HG03378 (cell line): ENCODE data around the gene CCNF.
"Not testable (repeated sequence)": the region's sequence is repeated elsewhere in the genome, so short reads cannot be mapped to it uniquely, and the experiment has no call there.

Experiments
- ATAC-seq: cut with Tn5 transposase; IDR thresholded peaks from one replicate; pipeline ENCODE4 v1.9.1; 2021; ENCODE audit warnings: mild to moderate bottlenecking, moderate library complexity; ENCODE audit not compliant: unreplicated experiment

CCNF gene

DNA sequence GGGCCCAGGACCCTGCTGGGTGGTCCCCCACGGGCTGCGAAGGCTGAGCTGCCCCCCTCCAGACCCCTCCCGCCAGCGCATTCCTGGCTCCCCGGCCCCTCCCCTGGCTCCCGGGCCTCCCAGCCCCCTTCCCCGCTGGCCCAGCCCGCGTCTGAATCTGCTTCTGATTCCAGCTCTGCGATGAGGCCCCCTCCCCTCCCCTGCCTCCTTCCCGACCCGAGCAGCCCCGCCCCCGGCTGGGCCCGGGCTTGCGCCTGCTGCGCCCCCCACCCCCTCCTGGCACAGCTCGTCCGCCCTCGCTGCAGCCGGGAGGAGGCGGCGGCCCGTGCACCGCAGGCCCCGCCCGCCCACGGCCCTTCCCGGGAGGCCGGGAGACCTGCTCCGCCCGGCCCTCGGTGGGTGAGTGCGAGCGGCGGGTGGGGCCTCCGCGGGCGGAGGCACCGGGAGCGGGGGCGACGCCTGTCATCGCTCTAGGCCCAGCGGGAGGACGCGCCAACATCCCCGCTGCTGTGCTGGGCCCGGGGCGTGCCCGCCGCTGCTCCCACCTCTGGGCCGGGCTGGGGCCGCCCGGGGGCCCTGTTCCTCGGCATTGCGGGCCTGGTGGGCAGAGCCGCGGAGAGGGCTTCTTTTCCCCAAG, 41.9 kb downstream of the CCNF start, which contains the start of gene NTN3:
TSS of gene NTN3 (plus strand) at position 282 of the 637 bp plus-strand sequence. CDS start 405 bp downstream, outside the sequence.
- no peak for ATAC-seq

DNA sequence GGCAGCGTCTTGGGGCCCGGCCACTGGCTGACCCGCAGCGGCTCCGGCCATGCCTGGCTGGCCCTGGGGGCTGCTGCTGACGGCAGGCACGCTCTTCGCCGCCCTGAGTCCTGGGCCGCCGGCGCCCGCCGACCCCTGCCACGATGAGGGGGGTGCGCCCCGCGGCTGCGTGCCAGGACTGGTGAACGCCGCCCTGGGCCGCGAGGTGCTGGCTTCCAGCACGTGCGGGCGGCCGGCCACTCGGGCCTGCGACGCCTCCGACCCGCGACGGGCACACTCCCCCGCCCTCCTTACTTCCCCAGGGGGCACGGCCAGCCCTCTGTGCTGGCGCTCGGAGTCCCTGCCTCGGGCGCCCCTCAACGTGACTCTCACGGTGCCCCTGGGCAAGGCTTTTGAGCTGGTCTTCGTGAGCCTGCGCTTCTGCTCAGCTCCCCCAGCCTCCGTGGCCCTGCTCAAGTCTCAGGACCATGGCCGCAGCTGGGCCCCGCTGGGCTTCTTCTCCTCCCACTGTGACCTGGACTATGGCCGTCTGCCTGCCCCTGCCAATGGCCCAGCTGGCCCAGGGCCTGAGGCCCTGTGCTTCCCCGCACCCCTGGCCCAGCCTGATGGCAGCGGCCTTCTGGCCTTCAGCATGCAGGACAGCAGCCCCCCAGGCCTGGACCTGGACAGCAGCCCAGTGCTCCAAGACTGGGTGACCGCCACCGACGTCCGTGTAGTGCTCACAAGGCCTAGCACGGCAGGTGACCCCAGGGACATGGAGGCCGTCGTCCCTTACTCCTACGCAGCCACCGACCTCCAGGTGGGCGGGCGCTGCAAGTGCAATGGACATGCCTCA, 42.6 kb downstream of the CCNF start:
- no peak for ATAC-seq

DNA sequence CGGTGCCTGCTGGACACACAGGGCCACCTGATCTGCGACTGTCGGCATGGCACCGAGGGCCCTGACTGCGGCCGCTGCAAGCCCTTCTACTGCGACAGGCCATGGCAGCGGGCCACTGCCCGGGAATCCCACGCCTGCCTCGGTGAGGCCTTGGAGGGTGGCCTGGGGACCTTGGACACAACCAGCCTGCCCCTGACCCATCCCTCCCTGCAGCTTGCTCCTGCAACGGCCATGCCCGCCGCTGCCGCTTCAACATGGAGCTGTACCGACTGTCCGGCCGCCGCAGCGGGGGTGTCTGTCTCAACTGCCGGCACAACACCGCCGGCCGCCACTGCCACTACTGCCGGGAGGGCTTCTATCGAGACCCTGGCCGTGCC, 43.2 kb downstream of the CCNF start:
- ATAC-seq: no peak

DNA sequence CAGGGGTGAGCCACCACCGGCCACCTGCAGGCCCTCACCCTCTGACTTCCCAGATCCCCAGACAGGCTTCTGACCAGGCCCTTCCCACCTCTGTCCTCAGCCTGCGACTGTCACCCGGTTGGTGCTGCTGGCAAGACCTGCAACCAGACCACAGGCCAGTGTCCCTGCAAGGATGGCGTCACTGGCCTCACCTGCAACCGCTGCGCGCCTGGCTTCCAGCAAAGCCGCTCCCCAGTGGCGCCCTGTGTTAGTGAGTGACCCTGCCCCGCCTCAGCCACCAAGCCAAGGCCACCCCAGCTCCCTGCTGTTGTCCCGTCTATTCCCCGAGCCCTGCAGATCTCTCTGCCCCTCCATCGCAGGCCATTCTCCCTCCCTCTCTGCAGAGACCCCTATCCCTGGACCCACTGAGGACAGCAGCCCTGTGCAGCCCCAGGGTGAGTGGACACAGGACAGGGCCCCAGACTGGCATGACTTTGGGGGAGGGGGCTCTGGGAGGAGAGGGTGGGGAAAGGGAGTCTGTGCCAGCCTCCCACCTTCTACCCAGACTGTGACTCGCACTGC, 43.7 kb downstream of the CCNF start:
- ATAC-seq: no peak

DNA sequence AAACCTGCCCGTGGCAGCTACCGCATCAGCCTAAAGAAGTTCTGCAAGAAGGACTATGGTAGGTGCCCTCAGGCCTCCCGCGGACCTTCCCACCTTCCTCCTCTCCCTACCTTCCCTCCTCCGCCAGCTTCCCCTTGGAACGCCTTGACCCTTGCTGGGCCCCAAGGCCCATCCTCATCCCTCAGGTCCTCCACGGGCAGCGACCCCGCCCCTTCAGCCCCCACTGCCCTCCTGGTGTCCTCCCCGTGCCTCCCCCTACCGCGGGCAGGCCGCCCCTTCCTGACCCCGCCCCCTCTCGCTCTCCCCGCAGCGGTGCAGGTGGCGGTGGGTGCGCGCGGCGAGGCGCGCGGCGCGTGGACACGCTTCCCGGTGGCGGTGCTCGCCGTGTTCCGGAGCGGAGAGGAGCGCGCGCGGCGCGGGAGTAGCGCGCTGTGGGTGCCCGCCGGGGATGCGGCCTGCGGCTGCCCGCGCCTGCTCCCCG, 44.2 kb downstream of the CCNF start:
- no peak for ATAC-seq

DNA sequence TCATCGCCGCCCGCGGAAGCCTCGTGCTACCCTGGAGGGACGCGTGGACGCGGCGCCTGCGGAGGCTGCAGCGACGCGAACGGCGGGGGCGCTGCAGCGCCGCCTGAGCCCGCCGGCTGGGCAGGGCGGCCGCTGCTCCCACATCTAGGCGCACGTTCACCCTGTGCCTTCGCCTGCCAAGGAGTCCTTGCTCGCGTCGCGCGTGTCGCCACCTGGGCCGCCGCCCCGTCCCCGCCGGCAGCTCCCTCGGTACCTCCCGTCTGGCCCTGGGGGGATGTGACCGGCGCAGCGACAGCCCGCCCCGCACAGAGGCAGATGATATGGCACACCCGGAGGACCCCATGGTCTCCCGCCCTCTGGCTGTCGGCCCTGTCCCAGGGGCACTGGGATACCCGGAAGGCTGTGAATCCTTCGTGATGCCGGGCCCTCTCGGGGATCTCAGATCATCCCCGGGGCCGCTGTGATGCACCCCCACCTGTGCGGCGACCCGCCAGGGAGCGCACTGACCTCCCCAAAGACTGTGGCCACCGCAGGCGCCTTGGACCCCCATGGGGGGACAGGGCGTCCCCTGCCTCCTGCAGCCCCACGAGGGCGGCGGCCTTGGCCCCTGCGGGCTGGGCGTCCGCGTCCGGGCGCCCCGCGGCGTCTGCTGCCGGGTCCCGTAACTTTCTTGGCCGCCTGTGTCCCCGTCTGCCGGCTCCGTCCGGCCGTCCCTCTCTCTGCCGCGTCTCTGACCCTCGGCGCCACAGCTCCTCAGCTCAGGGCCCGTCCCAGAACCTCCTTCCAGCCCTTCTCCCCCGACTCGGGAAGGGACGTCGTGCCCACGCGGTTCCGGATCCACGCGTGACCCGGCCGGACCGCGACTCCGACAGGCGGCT, 45.0 kb downstream of the CCNF start:
- ATAC-seq: no peak

DNA sequence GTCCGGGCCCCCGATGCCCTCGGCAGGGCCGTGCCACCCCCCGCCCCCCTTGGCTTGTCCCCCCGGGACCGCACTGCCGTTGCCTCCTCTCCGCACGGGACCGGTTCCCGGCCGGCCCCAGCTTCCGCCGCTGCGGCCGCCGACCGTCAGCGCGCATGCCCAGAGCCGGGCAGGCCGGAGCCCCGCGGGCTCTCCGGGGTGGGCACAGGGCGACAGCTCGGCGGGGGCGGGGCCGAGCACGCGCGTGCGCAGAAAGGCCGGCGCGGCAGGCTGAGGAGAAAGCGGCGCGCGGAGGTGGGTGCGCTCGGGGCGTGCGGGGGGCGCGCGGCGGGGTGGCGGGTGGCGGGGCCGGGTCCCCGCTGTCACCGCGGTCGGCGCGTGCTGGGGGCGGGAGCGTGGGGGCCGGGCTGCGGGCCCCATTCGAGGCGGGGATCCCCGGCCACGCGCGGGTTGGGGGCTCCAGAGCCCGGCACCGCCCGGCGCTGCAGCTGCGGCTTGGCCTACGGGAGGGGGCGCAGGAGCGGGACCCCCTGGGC, 45.7 kb downstream of the CCNF start, which contains the start of gene TBC1D24:
TSS of gene TBC1D24 (plus strand) at position 251 of the 536 bp plus-strand sequence. CDS start 21,022 bp downstream, outside the sequence.
- ATAC-seq: no peak

DNA sequence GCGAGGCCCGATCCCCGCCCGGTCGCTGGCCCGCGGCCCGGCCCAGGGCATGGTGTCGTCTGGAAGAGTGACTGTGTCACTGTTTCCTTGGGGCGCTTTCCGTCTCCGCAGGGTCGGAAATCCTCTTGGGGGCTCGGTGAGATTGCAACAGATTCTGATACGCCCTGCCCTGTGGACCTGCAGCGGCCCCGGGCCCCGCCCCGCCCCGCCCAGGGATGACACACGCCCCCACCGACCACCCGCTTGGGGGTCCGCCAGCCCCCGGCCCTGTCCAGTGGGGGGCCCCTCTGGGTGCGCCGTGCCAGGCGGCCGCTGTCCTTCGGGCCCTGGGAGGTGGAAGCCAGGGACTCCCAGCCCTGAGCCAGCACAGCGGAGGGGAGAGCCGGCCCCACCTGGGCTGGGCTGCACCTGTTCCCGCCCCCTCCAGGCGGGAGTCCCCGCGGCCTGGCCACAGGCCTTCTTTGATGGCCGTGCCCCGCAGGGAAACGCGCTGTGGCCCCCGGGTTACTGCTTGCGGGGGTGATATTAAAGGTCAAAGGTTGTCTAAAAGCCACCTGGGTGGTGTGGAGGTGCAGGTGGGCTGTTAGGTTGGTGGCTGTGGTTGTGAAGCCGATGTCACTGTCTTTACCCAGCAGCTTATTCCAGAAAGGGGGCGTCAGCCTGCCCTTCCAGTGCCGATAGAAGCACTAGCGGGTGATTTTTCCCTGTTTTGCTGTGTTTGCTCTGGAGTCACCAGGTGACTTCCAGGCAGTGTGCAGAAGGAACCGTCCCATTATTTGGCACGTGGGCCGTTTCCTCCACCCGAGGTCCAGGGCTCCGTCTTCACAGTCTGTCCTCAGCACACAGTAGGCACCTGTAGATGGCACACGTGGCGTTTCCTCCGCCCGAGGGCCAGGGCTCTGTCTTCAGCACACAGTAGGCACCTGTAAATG, 46.4 kb downstream of the CCNF start:
- ATAC-seq: no peak

DNA sequence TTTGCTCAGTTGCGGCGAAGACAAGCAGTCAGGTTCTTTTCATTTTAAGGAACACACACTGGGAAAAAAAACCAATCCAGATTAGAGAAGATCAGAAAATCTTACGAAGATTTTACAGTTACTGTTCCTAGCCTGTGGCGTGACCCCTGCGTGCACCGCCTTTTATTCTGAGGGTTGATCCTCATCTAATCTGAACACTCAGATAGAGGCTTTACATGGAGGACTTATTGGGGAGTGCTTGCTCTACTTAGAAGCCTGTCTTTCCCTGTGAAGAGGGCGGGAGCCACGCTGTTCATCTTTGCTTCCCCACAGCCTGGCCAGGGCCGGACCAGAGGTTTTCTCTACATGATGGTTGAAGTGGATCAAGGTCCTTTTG, 47.1 kb downstream of the CCNF start:
- ATAC-seq: no peak

DNA sequence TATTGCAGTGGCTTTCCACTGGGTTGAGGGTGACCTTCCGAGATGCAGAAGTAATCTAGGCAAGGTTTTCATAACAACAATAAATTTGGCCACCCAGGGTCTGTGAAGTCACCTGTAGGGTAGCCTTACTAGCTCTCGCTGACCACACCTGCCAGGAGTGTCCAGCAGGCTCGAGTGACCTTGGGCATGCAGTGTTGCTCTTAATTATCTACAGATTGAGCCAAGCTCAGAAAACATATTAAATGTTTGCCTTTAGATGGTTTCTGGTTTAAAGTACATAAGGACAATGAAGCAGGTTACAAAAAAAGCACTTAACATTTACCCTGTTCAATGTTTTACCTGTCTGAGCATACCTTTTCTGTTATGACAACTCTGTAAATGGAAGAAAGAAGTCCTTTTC, 47.5 kb downstream of the CCNF start:
- no peak for ATAC-seq

DNA sequence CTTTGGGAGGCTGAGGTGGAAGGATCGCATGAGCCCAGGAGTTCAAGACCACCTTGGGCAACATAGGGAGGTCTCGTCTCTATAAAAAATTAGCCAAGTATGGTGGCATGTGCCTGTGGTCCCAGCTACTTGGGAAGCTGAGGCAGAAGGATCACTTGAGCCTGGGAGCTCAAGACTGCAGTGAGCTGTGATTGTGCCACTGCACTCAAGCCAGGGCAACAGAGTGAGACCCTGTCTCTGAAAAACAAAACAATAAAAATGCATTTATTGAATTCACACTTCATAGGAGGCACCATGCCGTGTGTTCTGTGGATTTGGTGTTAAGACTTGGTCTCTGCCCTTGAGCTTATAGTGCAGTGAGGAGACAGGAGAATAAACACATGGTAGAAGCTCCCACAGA, 48.1 kb downstream of the CCNF start:
- ATAC-seq: no peak

DNA sequence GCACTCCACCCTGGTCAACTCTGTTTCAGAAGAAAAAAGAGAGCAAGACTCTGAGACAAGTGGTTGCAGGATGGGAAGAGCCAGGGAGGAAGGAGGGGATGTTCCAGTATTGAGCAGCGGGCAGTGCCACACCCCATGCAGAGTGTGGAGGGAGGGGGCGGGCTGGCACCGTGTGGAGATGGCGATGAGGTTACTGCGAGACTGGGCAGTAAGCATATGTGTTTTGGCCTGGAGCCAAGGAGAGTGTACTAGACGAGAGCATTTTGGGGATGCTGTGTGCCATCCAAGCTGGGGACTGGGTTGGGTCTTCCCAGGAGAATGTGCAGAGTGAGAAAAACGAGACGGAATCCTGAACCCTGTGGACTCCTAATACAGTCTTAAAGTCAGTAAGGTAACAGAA, 49.0 kb downstream of the CCNF start:
- no peak for ATAC-seq

DNA sequence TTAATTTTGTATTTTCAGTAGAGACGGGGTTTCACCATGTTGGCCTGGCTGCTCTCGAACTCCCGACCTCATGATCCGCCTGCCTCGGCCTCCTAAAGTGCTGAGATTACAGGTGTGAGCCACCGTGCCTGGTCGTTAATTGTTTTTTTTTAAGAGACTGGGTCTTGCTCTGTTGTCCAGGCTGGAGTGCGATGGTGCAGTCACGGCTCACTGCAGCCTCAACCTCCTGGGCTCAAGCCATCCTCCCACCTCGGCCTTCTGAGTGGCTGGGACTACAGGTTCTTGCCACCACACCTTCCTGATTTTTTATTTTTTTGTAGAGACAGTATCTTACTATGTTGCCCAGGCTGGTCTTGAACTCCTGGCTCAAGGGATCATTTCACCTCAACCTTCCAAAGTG, 50.7 kb downstream of the CCNF start:
- ATAC-seq: not testable (repeated sequence)

DNA sequence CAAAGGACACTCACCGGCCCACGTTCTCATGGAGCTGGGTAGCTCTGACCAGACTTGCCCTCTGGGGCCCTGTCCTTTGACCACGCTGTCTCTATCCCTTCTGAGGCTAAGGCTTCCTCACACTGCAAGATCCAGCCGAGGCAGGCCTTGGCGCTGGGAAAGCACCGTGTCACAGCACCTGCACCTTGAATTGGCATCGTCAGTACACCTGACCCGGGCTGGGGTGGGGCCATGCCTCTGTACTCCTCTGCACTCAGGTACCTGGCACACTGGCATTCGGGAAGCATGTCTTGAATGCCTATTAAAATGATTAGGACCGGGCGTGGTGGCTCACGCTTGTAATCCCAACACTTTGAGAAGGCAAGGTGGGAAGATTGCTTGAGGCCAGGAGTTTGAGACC, 51.7 kb downstream of the CCNF start:
- no peak for ATAC-seq

DNA sequence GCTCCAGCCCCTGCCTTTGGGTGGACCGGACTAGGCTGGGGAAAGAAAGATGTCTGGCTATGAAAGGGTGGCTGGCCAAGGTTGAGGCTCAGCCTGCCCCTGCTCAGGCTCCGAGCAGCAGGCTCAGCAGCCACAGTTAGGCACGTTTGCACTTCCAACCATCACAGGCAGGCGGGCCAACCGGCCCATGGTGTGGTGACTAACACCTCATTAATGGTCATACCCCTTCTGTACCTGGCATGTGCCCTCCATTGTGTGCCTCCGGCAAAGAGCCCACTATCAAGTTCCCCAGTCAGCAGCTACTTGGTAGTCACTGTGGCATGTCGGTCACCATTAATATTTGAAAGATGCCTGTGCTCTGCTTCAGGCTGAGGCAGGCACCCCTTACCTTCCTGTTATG, 52.4 kb downstream of the CCNF start:
- ATAC-seq: no peak

DNA sequence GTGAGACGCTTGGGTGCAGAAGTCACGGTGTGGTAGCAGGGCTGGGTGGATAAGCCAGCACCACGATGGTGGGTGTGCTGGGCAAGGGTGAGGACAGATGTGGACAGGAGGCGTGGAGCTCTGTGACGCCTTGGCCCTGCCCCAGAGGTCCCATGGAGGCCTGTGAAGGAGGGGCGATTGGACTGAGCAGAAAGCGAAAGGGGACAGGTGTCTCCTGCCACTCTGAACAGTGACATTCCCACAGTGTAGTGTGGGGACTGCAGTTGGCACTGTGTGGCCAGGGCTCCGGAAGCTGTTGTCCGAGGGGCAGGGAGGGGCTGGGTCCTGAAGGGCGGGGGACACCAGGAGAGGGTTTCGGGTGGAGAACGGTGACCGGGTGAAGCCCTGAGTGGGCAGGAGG, 53.0 kb downstream of the CCNF start:
- ATAC-seq: no peak

DNA sequence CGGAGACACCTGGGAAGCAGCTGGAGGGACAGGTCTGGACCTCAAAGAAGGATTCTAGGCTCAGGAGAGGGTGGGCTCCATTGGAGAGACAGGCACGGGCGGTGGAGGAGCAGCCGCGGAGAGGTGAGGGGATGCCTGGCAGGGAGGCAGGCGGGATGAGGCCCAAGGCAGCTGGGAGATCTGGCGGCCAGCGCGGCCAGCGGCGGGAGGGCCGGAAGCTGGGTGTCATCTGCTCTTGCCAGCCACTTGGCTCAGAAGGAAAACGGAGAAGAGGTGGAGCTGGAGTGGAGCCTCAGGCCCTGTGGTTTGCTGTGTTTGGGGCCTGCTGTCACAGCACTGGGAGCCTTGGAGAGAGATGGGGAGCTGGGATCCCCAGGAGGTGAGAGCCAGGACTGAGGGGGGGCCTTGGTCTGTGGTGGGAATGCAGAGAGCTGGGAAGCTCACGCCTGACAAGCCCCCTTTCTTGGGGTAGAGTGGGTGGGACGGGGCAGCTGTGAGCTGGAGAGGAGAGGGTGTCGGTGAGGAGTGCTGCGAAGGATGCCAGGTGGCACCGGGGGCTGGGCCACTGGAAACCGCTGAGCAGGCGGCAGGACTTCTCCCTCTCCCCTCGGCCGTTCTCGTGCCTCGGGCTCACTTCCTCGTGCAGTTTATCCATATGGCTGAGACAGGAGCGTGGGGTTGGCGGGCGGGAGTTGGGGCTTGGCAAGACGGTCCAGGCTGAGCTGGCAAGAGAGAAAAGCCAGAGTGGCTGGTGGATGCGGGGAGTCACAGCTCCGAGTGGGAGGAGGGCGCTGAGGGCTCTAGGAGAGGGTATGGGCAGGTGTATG, 53.7 kb downstream of the CCNF start:
- ATAC-seq: no peak

DNA sequence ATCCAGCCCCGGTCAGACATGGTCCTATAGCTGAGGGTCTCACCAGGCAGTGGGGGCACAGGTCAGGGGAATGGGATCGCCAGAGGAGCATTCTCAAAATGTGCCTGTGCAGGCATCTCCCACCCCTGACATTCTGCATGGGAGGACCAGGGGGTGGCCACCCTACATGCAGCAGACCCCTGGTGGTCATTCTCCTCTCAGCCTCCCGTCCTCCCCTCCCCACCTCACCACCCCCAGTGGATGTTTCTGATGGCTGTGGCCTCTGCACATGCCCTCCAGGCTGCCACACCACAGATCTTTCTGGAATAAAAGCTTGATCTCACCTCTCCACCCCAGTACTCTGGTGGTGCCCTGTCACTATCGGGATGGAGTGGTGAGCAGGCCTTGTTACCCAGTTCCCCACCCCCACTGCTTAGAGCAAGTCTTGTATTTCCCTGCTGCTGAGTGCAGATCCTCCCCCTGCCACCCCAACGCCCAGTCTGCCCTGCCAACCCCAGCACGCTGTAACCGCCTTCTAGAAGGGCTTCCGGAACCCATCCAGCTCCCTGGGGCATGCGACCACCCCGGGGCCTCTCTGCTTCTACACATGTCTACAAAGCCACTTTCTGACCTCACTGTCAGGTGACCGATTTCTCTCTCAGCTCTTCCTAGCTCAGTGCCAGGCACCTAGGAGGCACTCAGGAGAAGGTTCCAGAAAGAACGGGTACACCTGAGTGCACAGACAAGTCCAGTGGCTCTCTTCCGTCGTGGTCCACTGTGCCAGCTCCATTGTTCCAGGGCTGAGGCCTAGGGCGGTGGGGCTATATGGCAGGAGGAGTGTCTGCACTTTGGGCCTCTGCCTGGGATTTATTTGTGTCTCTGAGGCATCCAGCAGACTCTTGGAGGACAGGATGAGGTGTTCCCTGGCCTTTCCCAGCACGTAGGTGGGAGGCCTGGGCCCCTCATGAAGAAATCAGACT, 55.0 kb downstream of the CCNF start:
- no peak for ATAC-seq
